MM.1S (cell line): Measurements from ENCODE around the gene PITPNM1.

Source experiments
- DNase-seq: peaks from one replicate; pipeline ENCODE4 v3.0.0-alpha.2; 2015
- H2AFZ ChIP-seq: fragments of 300-600 bp; sonication (generic); 2 replicates; pipeline ENCODE4 v1.6.0; 2016; ENCODE audit warnings: antibody characterized with exemption, low read length
- H3F3A ChIP-seq: fragments of 300-600 bp; sonication (generic); 2 replicates; pipeline ENCODE4 v1.6.1; 2016; ENCODE audit warnings: mild to moderate bottlenecking, antibody characterized with exemption, low read length, moderate library complexity, mixed read lengths; ENCODE audit not compliant: insufficient read depth
- H3K27ac ChIP-seq: fragments of 300-600 bp; sonication (generic); 2 replicates; pipeline ENCODE4 v1.5.1; 2016; ENCODE audit warnings: mild to moderate bottlenecking, low read length
- H3K27me3 ChIP-seq: fragments of 300-600 bp; sonication (generic); replicated peaks from 2 replicates; pipeline ENCODE4 v1.6.0; 2016; ENCODE audit warnings: low read length; ENCODE audit not compliant: insufficient read depth
- H3K36me3 ChIP-seq: fragments of 300-600 bp; sonication (generic); replicated peaks from 2 replicates; pipeline ENCODE4 v1.6.1; 2016; ENCODE audit warnings: mild to moderate bottlenecking, low read length, mixed read lengths; ENCODE audit not compliant: insufficient read depth
- H3K4me1 ChIP-seq: fragments of 300-600 bp; sonication (generic); 2 replicates; pipeline ENCODE4 v1.6.1; 2016; ENCODE audit warnings: low read length, mixed read lengths
- H3K4me2 ChIP-seq: fragments of 300-600 bp; sonication (generic); 2 replicates; pipeline ENCODE4 v1.6.0; 2016; ENCODE audit warnings: low read depth, low read length
- H3K4me3 ChIP-seq: fragments of 300-600 bp; sonication (generic); 2 replicates; pipeline ENCODE4 v1.5.1; 2016; ENCODE audit warnings: low read length, mixed read lengths
- H3K79me2 ChIP-seq: fragments of 300-600 bp; sonication (generic); 2 replicates; pipeline ENCODE4 v1.6.1; 2016; ENCODE audit warnings: mixed run types, low read length, mixed read lengths
- H3K9ac ChIP-seq: fragments of 300-600 bp; sonication (generic); 2 replicates; pipeline ENCODE4 v1.6.1; 2016; ENCODE audit warnings: low read length, mixed read lengths
- H3K9me2 ChIP-seq: fragments of 300-600 bp; sonication (generic); replicated peaks from 2 replicates; pipeline ENCODE4 v1.6.1; 2016; ENCODE audit warnings: mild to moderate bottlenecking, low read length, mixed read lengths; ENCODE audit not compliant: insufficient read depth
- H3K9me3 ChIP-seq: fragments of 300-600 bp; sonication (generic); replicated peaks from 2 replicates; pipeline ENCODE4 v1.6.1; 2016; ENCODE audit warnings: mild to moderate bottlenecking, low read length, mixed read lengths; ENCODE audit not compliant: insufficient read depth
- H4K20me1 ChIP-seq: fragments of 300-600 bp; sonication (generic); 2 replicates; pipeline ENCODE4 v1.6.1; 2016; ENCODE audit warnings: mild to moderate bottlenecking, low read length, moderate library complexity, mixed read lengths; ENCODE audit not compliant: insufficient read depth
- CTCF ChIP-seq: fragments of 300-600 bp; sonication (generic); IDR thresholded peaks from 2 replicates; pipeline ENCODE4 v1.5.1; 2016; ENCODE audit warnings: antibody characterized with exemption, low read length, mixed read lengths
- EZH2 ChIP-seq: fragments of 300-600 bp; sonication (generic); optimal IDR thresholded peaks from 2 replicates; pipeline ENCODE3; 2017; ENCODE audit warnings: low read depth, mild to moderate bottlenecking, antibody characterized with exemption, low read length, mixed read lengths
- EZH2phosphoT487 ChIP-seq: fragments of 300-600 bp; sonication (generic); IDR thresholded peaks from 2 replicates; pipeline ENCODE4 v1.6.1; 2018; ENCODE audit warnings: antibody characterized with exemption, low read length

PITPNM1 gene

GRCh38 chr11:67500831-67501715, 4.1 kb downstream of the PITPNM1 start:
- Histone ChIP-seq H3K9me3 (no peaks in the 10 kb centered on the region), H4K20me1 (no peaks in the 10 kb centered on the region), H3K9me2 (no peaks in the 10 kb centered on the region), H3K36me3 (no peaks in the 10 kb centered on the region), H3K9ac (no peak overlapping the region), H3K4me2 (no peak overlapping the region), H3K79me2 (no peaks in the 10 kb centered on the region), H2AFZ (no peak overlapping the region), H3K4me1 (peaks cover 8% of the 10 kb centered on the region), H3F3A (peaks cover 3% of the 10 kb centered on the region; the same call in 1 of the 2 replicates), H3K27me3 (peaks cover 70% of the 10 kb centered on the region), H3K27ac (no peak overlapping the region), H3K4me3 (no peak overlapping the region)
- DNase-seq = no peak
- TF ChIP-seq CTCF (no peak), EZH2 (no peak), EZH2phosphoT487 (no peak)

- no peak for TF ChIP-seq EZH2
- no peak for TF ChIP-seq CTCF
- TF ChIP-seq EZH2phosphoT487 = no peak
- H3K79me2 ChIP-seq = no peaks in the 10 kb centered on the region
- H3K27ac ChIP-seq = no peak overlapping the region
- peaks cover 2% of the 10 kb centered on the region; the same call in 1 of the 2 replicates for H3K4me1 ChIP-seq
- H3K9ac ChIP-seq = no peak overlapping the region
- no peak overlapping the region for H3K4me2 ChIP-seq
- peaks cover 67% of the 10 kb centered on the region for H3K27me3 ChIP-seq
- DNase-seq = no peak
- H3K4me3 ChIP-seq = no peak overlapping the region
- no peaks in the 10 kb centered on the region for H3F3A ChIP-seq
- no peaks in the 10 kb centered on the region for H3K9me3 ChIP-seq
- H2AFZ ChIP-seq = no peak overlapping the region
- no peaks in the 10 kb centered on the region for H3K9me2 ChIP-seq
- H3K36me3 ChIP-seq = no peaks in the 10 kb centered on the region
- H4K20me1 ChIP-seq = no peaks in the 10 kb centered on the region
These were observed 4.7 kb downstream of the PITPNM1 start for GRCh38 chr11:67500484-67500821.

- Histone ChIP-seq H3K4me3 (no peak overlapping the region), H3K27me3 (peaks cover 65% of the 10 kb centered on the region), H3K9me3 (no peaks in the 10 kb centered on the region), H4K20me1 (no peaks in the 10 kb centered on the region), H3K79me2 (no peaks in the 10 kb centered on the region), H3K4me1 (no peaks in the 10 kb centered on the region), H3K36me3 (no peaks in the 10 kb centered on the region), H3K9me2 (no peaks in the 10 kb centered on the region), H3K27ac (no peak overlapping the region), H2AFZ (no peak overlapping the region), H3F3A (no peaks in the 10 kb centered on the region), H3K4me2 (no peak overlapping the region), H3K9ac (no peak overlapping the region)
- TF ChIP-seq EZH2 (no peak), CTCF (no peak), EZH2phosphoT487 (no peak)
- DNase-seq = no peak
These were observed 5.2 kb downstream of the PITPNM1 start for GRCh38 chr11:67499808-67500483.
